IPS-18c (cell line): ENCODE results near the gene IFT80.
"Not testable (repeated sequence)": the region's sequence is repeated elsewhere in the genome, so short reads cannot be mapped to it uniquely, and the experiment has no call there.

Source experiments
- H3K4me3 ChIP-seq: 2 replicates; pipeline ENCODE4 v1.7.0; 2013; ENCODE audit warnings: low read depth, mild to moderate bottlenecking, low read length, moderate library complexity; ENCODE audit not compliant: insufficient read depth
- H3K9me3 ChIP-seq: one replicate; pipeline ENCODE4 v1.6.1; 2013; ENCODE audit warnings: mild to moderate bottlenecking, low read length, moderate library complexity; ENCODE audit not compliant: control insufficient read depth, insufficient read depth

IFT80 gene

DNA sequence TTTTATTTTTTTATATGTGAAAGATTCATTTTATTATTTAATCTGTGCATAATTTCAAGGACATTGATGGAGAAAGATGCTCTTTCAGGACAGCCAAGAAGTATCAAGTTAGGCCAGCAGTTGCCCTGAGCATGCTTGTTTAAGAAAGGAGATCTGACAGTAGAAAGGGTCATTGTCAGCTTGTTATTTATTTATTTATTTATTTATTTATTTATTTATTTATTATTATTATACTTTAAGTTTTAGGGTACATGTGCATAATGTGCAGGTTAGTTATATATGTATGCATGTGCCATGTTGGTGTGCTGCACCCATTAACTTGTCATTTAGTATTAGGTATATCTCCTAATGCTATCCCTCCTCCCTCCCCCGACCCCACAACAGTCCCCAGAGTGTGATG is 77.2 kb downstream of the IFT80 start:
- not testable (repeated sequence) for H3K9me3 ChIP-seq, H3K4me3 ChIP-seq

DNA sequence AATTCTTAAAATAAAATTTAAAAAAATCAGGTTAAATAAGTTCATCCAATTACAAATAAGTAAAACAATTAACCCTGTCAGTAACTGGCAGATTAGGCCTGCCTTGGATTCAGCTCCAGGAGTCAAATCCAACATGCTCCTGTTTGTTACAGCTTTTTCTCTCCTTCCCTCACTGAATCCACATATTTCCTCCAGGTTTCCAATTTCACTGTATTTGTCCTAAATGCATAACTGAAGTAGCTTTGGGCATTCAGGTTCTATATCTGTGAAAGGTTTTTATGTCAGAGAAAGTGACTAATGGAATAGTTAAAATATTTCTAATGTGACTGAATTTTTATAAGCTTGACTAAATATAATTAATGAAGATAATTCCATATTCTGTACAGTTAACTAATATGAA is 79.7 kb downstream of the IFT80 start:
- no peaks in the 10 kb centered on the region for H3K9me3 ChIP-seq
- H3K4me3 ChIP-seq, result no peak overlapping the region

DNA sequence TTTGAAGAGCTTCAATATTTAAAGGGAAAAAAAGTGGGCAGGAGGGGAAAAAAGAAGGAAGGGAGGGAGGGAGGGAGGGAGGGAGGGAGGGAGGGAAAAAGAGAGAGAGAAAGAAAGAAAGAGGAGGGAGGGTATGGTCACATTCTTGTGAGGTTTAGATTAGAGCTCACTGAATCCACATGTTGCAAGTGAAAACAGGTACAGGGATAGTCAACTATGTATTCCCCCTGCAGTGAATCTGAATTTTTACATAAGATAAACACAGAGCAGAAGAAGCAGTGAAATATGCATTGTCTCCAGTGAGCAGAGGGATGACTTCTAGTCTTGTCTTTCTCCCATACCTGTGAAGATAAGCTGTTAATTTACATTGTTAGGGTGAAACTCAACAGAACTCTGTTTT is 84.0 kb downstream of the IFT80 start:
- no peak overlapping the region for H3K4me3 ChIP-seq

DNA sequence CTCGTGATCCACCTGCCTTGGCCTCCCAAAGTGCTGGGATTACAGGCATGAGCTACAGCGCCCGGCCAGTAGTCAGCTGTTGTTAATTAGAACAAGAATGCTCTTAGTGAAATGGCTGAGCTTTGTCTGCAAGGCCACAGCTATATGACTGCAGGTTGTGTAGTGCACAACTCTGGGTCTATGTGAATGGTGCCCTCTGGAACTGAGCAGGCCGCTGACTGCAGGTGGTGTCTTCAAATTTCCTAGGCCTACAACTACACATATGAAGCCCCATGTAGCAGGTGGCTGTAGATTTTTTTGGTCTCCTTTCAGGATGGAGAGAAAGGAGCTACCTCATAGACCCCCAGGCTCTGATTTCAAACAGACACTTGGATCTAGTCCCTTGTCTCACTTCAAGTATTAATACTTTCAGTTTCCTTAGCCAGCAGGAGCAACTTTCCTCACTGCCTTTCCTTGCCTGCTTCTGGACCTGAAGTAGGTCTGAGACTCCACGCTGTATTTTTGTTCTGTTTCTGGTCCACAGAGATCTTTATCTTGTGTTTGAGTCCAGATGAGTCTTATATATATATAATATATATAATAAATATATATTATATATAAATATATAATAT is 86.9 kb downstream of the IFT80 start:
- no peak overlapping the region for H3K4me3 ChIP-seq
- no peaks in the 10 kb centered on the region for H3K9me3 ChIP-seq

More for the DNA sequence above, 84.0 kb downstream of the IFT80 start:
- no peaks in the 10 kb centered on the region for H3K9me3 ChIP-seq

GRCh38 chr3:160302806-160303205 is 96.2 kb downstream of the IFT80 start:
- no peaks in the 10 kb centered on the region for H3K9me3 ChIP-seq
- H3K4me3 ChIP-seq, result no peak overlapping the region

GRCh38 chr3:160296591-160296990 is 102.4 kb downstream of the IFT80 start:
- Histone ChIP-seq H3K4me3 (no peak overlapping the region), H3K9me3 (no peaks in the 10 kb centered on the region)

DNA sequence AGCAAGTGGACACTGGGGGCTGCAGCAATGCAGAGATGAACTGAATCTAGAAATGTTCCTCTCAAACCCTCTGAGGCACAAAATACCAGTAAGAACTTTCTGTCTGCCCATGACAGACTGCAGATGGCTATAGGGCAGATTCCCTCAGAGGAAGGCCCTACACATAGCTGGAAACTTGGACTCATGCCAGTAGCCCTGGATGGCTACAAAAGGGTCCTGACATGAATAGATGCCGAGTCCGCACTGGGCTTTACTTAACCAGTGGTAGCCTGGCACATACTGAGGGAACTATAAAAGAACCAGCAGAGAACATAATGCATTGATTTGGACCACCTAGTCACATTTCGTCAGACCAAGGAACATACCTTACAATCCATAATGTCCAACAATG is 107.1 kb downstream of the IFT80 start:
- Histone ChIP-seq H3K4me3 (no peak overlapping the region), H3K9me3 (no peaks in the 10 kb centered on the region)

DNA sequence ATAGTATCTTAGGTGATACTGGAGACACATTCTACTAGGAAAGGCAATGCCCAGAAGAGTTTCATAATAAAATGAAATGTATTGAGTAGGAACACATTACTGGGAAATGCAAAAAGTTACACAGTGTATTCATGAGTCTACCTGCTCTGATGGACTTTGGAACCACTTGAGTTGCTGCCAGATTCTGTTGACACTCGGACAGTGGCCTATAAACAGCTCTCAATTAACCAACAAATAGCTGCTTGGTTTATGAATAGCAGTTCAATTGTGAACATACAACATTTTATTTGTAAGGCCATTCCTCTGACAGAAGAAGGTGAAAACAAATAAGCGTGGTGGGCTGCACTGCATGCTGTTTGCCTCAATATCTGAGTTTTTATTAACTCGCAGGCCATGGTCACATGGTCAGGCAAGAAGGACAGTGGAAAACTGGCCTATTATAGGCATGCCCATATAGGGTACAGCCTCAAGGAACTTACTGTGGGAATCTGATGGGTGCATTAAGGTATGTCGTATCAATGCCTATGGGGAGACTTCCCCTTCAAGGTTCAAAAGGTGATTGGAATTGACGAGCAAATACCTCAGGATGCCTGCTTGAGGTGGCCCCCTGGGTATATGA is 107.6 kb downstream of the IFT80 start:
- Histone ChIP-seq H3K9me3 (no peaks in the 10 kb centered on the region), H3K4me3 (no peak overlapping the region)

- H3K9me3 ChIP-seq, result no peaks in the 10 kb centered on the region
- H3K4me3 ChIP-seq, result no peak overlapping the region
Observed at GRCh38 chr3:160287666-160288065, 111.4 kb downstream of the IFT80 start.

DNA sequence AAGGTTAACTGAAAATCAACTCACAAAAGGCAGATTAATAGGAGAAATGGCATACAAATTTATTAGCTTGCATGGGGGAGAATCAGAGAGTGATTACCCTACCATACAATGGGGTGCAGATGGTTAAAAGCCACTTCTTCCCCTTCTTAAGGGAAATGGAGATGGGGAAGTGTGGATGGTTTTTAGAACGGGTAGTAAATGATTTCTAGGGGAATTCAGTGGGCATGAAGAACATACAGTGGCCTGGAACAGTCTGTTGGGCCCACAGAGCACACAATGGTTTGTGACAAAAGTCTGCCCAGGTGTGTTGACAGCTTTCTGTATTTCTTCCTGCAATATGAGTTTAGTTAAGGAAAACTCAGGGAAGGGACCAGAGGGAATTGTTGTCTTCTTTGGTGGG is 112.8 kb downstream of the IFT80 start:
- no peaks in the 10 kb centered on the region for H3K9me3 ChIP-seq
- H3K4me3 ChIP-seq, result no peak overlapping the region

DNA sequence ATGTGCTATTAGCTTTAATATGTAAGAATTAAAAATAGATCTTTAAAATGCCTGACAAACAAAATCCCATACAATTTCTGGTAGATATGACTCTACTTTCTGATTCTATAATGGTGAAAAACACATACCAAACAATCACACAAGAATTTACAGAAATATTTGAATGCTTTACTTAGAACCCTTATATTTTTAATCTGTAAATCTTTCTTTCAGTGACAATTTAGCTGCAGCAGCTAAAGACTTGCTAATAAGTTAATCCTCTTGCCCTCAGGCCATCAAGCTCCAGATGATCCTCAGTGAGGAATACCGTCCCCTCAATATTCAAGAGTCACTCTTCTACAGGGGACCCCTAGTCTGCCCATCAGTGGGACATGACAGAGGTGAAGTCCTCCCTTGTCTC is 118.2 kb downstream of the IFT80 start:
- no peak overlapping the region for H3K4me3 ChIP-seq
- no peaks in the 10 kb centered on the region for H3K9me3 ChIP-seq

DNA sequence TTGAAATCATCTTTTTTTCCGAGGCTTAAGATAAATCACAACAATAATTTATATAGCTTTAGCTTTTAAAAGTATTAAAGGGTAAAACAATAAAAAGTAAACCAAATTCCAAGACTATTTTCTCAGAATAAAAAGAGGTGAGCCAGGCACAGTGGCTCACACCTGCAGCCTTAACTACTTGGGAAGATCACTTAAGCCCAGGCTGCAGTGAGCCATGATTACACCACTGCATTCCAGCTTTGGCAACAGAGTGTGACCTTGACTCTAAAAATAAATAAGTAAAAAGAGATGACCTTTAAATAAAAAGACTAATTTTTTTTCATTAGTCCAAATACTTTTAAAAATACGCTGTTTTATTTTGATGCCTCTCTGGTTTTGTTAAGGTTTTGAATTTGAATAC is 119.4 kb downstream of the IFT80 start:
- Histone ChIP-seq H3K9me3 (no peaks in the 10 kb centered on the region), H3K4me3 (no peak overlapping the region)

DNA sequence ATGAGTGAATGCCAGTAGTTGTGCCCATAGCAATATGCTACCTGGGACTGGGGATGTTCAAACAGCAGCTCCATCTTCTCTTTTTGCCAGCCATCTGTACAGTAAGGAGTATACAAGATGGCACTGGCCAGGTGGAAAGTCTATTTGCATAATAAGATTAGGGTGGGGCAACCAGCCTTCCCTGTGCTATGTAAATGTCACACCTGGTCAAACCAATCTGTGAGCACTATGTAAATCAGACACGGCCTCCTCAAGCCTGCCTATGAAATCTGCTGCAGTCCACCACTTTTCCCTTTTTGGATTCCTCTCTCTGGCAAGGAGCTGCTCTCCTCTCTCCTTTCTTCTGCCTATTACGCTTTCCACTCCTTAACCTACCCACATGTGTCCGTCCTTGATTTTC is 120.8 kb downstream of the IFT80 start:
- no peaks in the 10 kb centered on the region for H3K9me3 ChIP-seq
- no peak overlapping the region for H3K4me3 ChIP-seq

DNA sequence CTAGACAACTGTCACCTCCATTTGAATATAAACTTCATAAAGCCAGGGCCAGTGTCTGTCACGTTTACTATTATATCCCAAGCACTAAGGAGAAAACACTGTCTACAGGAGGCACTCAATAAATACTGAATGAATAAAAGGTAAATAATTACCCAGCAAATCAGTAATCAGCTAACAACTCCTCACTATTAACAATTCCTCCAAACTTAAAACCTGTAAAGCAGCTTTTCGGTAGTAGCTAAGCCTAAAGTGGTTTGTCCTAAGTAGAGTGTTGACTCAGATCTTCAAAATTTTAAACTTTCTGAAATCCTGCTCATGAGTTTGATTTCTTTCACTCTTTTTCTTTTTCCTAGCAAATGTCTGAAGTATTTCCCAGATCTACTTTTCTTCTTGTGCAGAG is 133.9 kb downstream of the IFT80 start:
- H3K4me3 ChIP-seq, result no peak overlapping the region
- no peaks in the 10 kb centered on the region for H3K9me3 ChIP-seq

- H3K4me3 ChIP-seq, result no peak overlapping the region
- H3K9me3 ChIP-seq, result no peaks in the 10 kb centered on the region
Observed at GRCh38 chr3:160260587-160261270, 138.3 kb downstream of the IFT80 start.

GRCh38 chr3:160259589-160259988 is 139.4 kb downstream of the IFT80 start:
- Histone ChIP-seq H3K9me3 (no peaks in the 10 kb centered on the region), H3K4me3 (no peak overlapping the region)

- no peaks in the 10 kb centered on the region for H3K9me3 ChIP-seq
- no peak overlapping the region for H3K4me3 ChIP-seq
Observed at GRCh38 chr3:160257606-160258005, 141.4 kb downstream of the IFT80 start.

DNA sequence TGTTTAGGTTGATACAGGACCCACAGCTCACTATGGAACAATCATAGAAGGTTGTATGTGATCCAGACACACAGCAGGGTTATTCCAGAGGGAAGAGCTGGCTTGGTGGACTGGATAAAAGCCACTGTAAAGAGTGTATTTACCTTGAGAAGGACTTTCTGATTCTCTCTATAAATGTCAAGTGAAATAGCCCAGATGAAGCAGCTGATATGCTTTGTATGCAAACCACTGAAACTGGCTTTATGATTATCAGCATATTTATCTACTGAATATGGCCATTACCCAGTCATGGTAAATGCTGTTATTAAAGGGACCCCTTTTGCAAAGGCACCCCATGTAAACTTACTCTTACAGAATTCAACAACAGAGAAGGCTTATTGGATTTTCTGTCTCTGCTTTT is 145.7 kb downstream of the IFT80 start:
- H3K4me3 ChIP-seq, result no peak overlapping the region
- no peaks in the 10 kb centered on the region for H3K9me3 ChIP-seq
